A549 (cell line): ENCODE data around the gene MMP14. TPM values are rescaled to one million over a fixed set of nuclear protein-coding genes. Genes with fewer than 3 reads are reported as not detected.

Experiments used
- ATAC-seq, 2 experiments: fragments of 200-7000 bp in 1 of 2; fragments of >200 bp in 1 of 2; cut with Nextera tagmentation in 1 of 2; cut with Tn5 transposase in 1 of 2; 3 replicates each; pipeline versions ENCODE4 v1.8.0 to v1.9.1; 2018 to 2020; ENCODE audit warnings: mild to moderate bottlenecking in 1 of 2, moderate library complexity in 1 of 2
- CTCF ChIA-PET: fragments of 300-600 bp; sonication (Branson Sonifier 250); formaldehyde crosslinking; extraction: SDS; loops from one replicate; lab custom pipeline; 2021; ENCODE audit warnings: antibody characterized with exemption, inconsistent platforms; lab: Yijun Ruan, JAX
- POLR2A ChIA-PET: fragments of 350-600 bp; formaldehyde crosslinking; extraction: SDS; loops from one replicate; lab custom pipeline; 2021; ENCODE audit warnings: antibody characterized with exemption, inconsistent platforms; lab: Yijun Ruan, JAX
- DNase-seq, 2 experiments: peaks; one replicate each; pipeline versions ENCODE4 v3.0.0 to v3.0.0-alpha.2; 2011 to 2016; ENCODE audit warnings: low read depth in 1 of 2, low spot score in 1 of 2
- FAIRE-seq: peaks from 2 replicates; lab custom pipeline; 2011; peaks lifted over from hg19 to GRCh38; lab: Jason Lieb, UNC
- H3K27ac ChIP-seq, 2 experiments: fragments of >200 bp; sonication (Bioruptor Twin); formaldehyde crosslinking; 3 replicates each; pipeline ENCODE4 v1.5.1; 2016 to 2017
- H3K4me1 ChIP-seq: fragments of >200 bp; sonication (Bioruptor Twin); formaldehyde crosslinking; 3 replicates; pipeline ENCODE4 v1.6.1; 2016
- H3K4me2 ChIP-seq: fragments of >200 bp; sonication (Bioruptor Twin); formaldehyde crosslinking; 3 replicates; pipeline ENCODE4 v1.6.1; 2016
- H3K4me3 ChIP-seq: fragments of >200 bp; sonication (Bioruptor Twin); formaldehyde crosslinking; 3 replicates; pipeline ENCODE4 v1.5.1; 2016
- H3K9me3 ChIP-seq: fragments of >200 bp; sonication (Bioruptor Twin); formaldehyde crosslinking; 3 replicates; pipeline ENCODE4 v1.6.1; 2016
- CBX8 ChIP-seq: fragments of 200-600 bp; sonication (generic); IDR thresholded peaks from 2 replicates; pipeline ENCODE4 v1.6.1; 2016
- CHD4 ChIP-seq: fragments of 200-600 bp; sonication (generic); IDR thresholded peaks from 2 replicates; pipeline ENCODE4 v1.6.1; 2016; ENCODE audit warnings: antibody characterized with exemption, mild to moderate bottlenecking, borderline replicate concordance
- EHF ChIP-seq: fragments of 250-450 bp; sonication (Bioruptor Pico); IDR thresholded peaks from 2 replicates; pipeline ENCODE4 v1.5.0; 2020; ENCODE audit warnings: mild to moderate bottlenecking
- GATA3 ChIP-seq: IDR thresholded peaks from 2 replicates; pipeline ENCODE4 v1.6.1; 2012; ENCODE audit warnings: borderline replicate concordance
- HDAC2 ChIP-seq: fragments of 200-600 bp; sonication (generic); IDR thresholded peaks from 2 replicates; pipeline ENCODE4 v1.6.1; 2016
- HOXB5 ChIP-seq: fragments of 250-450 bp; sonication (Bioruptor Pico); IDR thresholded peaks from 2 replicates; pipeline ENCODE4 v1.5.0; 2020; ENCODE audit warnings: mild to moderate bottlenecking, moderate library complexity
- JUNB ChIP-seq: fragments of >200 bp; sonication (Bioruptor Twin); formaldehyde crosslinking; IDR thresholded peaks from 2 replicates; pipeline ENCODE4 v1.6.1; 2016
- KDM5A ChIP-seq: fragments of 200-600 bp; sonication (generic); IDR thresholded peaks from 2 replicates; pipeline ENCODE4 v1.6.1; 2016; ENCODE audit warnings: antibody characterized with exemption, mild to moderate bottlenecking
- MAFK ChIP-seq: fragments of 450-650 bp; IDR thresholded peaks from 2 replicates; pipeline ENCODE4 v1.6.1; 2014; ENCODE audit not compliant: partially characterized antibody
- MAZ ChIP-seq: fragments of 150-350 bp; IDR thresholded peaks from 2 replicates; pipeline ENCODE4 v1.6.1; 2014; ENCODE audit warnings: antibody characterized with exemption, low read depth, low read length, borderline replicate concordance
- MYC ChIP-seq: IDR thresholded peaks from 2 replicates; pipeline ENCODE4 v1.6.1; 2012; ENCODE audit warnings: mild to moderate bottlenecking, inconsistent platforms, low read length, improper control_type of control experiment, borderline replicate concordance
- NR3C1 ChIP-seq: fragments of >200 bp; sonication (Bioruptor Twin); formaldehyde crosslinking; IDR thresholded peaks from 3 replicates; pipeline ENCODE4 v1.6.1; 2017
- POLR2A ChIP-seq: IDR thresholded peaks from 2 replicates; pipeline ENCODE4 v1.6.1; 2012; ENCODE audit warnings: mild to moderate bottlenecking, low read length
- POLR2AphosphoS2 ChIP-seq: conservative IDR thresholded peaks from 2 replicates; pipeline ENCODE4 v1.6.1; 2012; ENCODE audit warnings: low read length, improper control_type of control experiment, inconsistent platforms
- RAD21 ChIP-seq, 2 experiments: fragments of >200 bp in 1 of 2; sonication (Bioruptor Twin) in 1 of 2; formaldehyde crosslinking in 1 of 2; IDR thresholded peaks in 1 of 2; conservative IDR thresholded peaks in 1 of 2; 2 replicates in 1 of 2; 3 replicates in 1 of 2; pipeline ENCODE4 v1.6.1; 2012 to 2018; ENCODE audit warnings: inconsistent platforms in 1 of 2
- RARB ChIP-seq: fragments of 250-450 bp; sonication (Bioruptor Pico); IDR thresholded peaks from 2 replicates; pipeline ENCODE4 v1.8.0; 2021; ENCODE audit warnings: mild to moderate bottlenecking, moderate library complexity
- RCOR1 ChIP-seq: fragments of 150-350 bp; IDR thresholded peaks from 2 replicates; pipeline ENCODE4 v1.6.1; 2014; ENCODE audit warnings: antibody characterized with exemption, low read length, low read depth
- RFX5 ChIP-seq: fragments of 450-650 bp; IDR thresholded peaks from 2 replicates; pipeline ENCODE4 v1.7.1; 2014; ENCODE audit warnings: antibody characterized with exemption, mild to moderate bottlenecking, moderate library complexity
- RNF2 ChIP-seq: fragments of 200-600 bp; sonication (generic); IDR thresholded peaks from 2 replicates; pipeline ENCODE4 v1.6.1; 2016; ENCODE audit warnings: low read depth, mild to moderate bottlenecking, antibody characterized with exemption, moderate library complexity, borderline replicate concordance
- SMC3 ChIP-seq: fragments of >200 bp; sonication (Bioruptor Twin); formaldehyde crosslinking; IDR thresholded peaks from 3 replicates; pipeline ENCODE4 v1.6.1; 2018; ENCODE audit warnings: inconsistent platforms
- SREBF2 ChIP-seq: fragments of 450-650 bp; IDR thresholded peaks from 2 replicates; pipeline ENCODE4 v1.6.1; 2014; ENCODE audit warnings: mild to moderate bottlenecking, moderate library complexity
- TFCP2L1 ChIP-seq: fragments of 250-450 bp; sonication (Bioruptor Pico); IDR thresholded peaks from 2 replicates; pipeline ENCODE4 v1.5.0; 2021; ENCODE audit warnings: mild to moderate bottlenecking
- ZFP36 ChIP-seq: fragments of 450-650 bp; IDR thresholded peaks from 2 replicates; pipeline ENCODE4 v1.6.1; 2014; ENCODE audit warnings: borderline replicate concordance; ENCODE audit not compliant: partially characterized antibody
- ZNF302 ChIP-seq: fragments of 250-450 bp; sonication (Bioruptor Pico); IDR thresholded peaks from 2 replicates; pipeline ENCODE4 v1.9.0; 2021; ENCODE audit warnings: inconsistent platforms, mild to moderate bottlenecking, moderate library complexity
- WGBS: methylation state at CpG from one replicate; pipeline ENCODE4 v1.1.6; 2017; ENCODE audit errors: missing lambda C conversion rate; 5-methylcytosine and 5-hydroxymethylcytosine counted together
- polyA plus RNA-seq, 4 experiments: library from polyadenylated mRNA; depleted of rRNA in 3 of 4; stranded (reverse); fragments of >200 nt; fragmentation: RNase III in 1 of 4; extraction: RNeasy Plus Mini Kit Qiagen cat#74134 plus additional on column Dnase treatment in 1 of 4; gene quantifications; 2 replicates in 3 of 4; 3 replicates in 1 of 4; pipeline ENCODE4 v1.2.3, GENCODE V29; 2011 to 2017
- TF ChIP-seq, protein P1 (sequence below): fragments of >200 bp; sonication (Bioruptor Twin); formaldehyde crosslinking; IDR thresholded peaks from 2 replicates; pipeline ENCODE4 v1.6.1; 2016
- TF ChIP-seq, protein P2 (sequence below): fragments of >200 bp; sonication (Bioruptor Twin); formaldehyde crosslinking; IDR thresholded peaks from 3 replicates; pipeline ENCODE4 v1.5.1; 2016
- TF ChIP-seq, protein P3 (sequence below): fragments of 250-450 bp; sonication (Bioruptor Pico); IDR thresholded peaks from 2 replicates; pipeline ENCODE4 v1.5.0; 2021; ENCODE audit warnings: mild to moderate bottlenecking, moderate library complexity, borderline replicate concordance
- TF ChIP-seq, protein P4 (sequence below): IDR thresholded peaks from 2 replicates; pipeline ENCODE4 v1.6.1; 2012
- TF ChIP-seq, protein P5 (sequence below): fragments of 150-350 bp; IDR thresholded peaks from 2 replicates; pipeline ENCODE4 v1.6.1; 2014; ENCODE audit warnings: low read depth, mild to moderate bottlenecking, low read length
- TF ChIP-seq, protein P6 (sequence below): fragments of >200 bp; sonication (Bioruptor Twin); formaldehyde crosslinking; IDR thresholded peaks from 3 replicates; pipeline ENCODE4 v1.6.1; 2016

MMP14 gene
- polyA plus RNA-seq, 2 of the 4 experiments (the other 2 are of a cell fraction): 1.5 to 1.9 TPM

DNA sequence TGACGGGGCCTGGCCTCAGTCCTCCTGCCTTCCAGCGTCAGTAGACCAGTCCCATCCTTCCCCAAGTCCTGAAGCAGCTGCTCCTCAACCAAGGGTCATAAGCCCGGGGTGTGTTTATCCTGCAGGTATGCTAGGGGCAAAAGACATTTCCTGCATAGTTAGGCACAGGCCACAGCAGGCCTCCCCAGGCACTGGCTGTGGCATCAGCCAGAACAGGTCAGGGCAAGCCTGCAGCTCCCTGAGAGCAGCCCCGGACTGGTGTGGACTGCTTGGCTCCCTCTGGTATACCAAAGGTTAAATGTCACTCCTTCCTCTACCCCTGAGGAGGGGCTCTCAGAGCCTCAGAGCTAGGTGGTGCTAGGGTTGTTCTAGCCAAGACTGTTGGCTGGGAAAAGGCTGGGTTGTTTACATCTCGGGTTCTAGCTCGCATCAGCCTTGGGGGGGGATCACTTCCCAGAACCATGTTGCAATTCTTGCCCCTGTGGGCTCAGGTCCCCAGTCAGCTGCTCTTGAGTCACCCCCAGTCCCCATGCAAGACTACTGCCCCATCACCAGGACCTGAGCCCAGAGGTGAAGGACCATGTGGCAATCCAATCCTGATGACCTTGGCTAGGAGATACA lies 2.9 kb downstream of the MMP14 start:
- Histone ChIP-seq H3K9me3 (no peaks in the 10 kb centered on the region), H3K4me2 (no peak overlapping the region), H3K27ac (peak overlapping the region in 1 of 2 experiments; percentile 14; a peak in 2 of 6 replicates), H3K4me1 (no peaks in the 10 kb centered on the region), H3K4me3 (no peak overlapping the region)
- ChIA-PET CTCF (interaction anchor here (0.7 to 14.1 kb wide), 9 partner anchors 9 to 283 kb away, joined by 3 to 195 read pairs (median 4); partner anchors contain the start of gene MRPL52), POLR2A (no interaction called here)
- FAIRE-seq (no peak), DNase-seq (no peak), ATAC-seq (peak in 1 of 2 experiments; percentile 9; a peak in 1 of 6 replicates)
- TF ChIP-seq EHF (CRISPR knock-in tag) (no peak), GATA3 (no peak), RNF2 (no peak), ZFP36 (no peak), SMC3 (no peak), RARB (CRISPR knock-in tag) (no peak), ZNF302 (no peak), HOXB5 (no peak), JUNB (no peak), RAD21 (conservative IDR thresholded peaks at IDR 0.05 in 1 of 2, IDR thresholded peaks at IDR 0.05 in 1 of 2) (no peak), MYC (no peak), POLR2A (no peak), NR3C1 (no peak), MAZ (no peak), SREBF2 (no peak)
- TF ChIP-seq, protein P1, sequence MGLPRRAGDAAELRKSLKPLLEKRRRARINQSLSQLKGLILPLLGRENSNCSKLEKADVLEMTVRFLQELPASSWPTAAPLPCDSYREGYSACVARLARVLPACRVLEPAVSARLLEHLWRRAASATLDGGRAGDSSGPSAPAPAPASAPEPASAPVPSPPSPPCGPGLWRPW: no peak
- TF ChIP-seq, protein P2, sequence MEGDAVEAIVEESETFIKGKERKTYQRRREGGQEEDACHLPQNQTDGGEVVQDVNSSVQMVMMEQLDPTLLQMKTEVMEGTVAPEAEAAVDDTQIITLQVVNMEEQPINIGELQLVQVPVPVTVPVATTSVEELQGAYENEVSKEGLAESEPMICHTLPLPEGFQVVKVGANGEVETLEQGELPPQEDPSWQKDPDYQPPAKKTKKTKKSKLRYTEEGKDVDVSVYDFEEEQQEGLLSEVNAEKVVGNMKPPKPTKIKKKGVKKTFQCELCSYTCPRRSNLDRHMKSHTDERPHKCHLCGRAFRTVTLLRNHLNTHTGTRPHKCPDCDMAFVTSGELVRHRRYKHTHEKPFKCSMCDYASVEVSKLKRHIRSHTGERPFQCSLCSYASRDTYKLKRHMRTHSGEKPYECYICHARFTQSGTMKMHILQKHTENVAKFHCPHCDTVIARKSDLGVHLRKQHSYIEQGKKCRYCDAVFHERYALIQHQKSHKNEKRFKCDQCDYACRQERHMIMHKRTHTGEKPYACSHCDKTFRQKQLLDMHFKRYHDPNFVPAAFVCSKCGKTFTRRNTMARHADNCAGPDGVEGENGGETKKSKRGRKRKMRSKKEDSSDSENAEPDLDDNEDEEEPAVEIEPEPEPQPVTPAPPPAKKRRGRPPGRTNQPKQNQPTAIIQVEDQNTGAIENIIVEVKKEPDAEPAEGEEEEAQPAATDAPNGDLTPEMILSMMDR: no peak
- TF ChIP-seq, protein P3, sequence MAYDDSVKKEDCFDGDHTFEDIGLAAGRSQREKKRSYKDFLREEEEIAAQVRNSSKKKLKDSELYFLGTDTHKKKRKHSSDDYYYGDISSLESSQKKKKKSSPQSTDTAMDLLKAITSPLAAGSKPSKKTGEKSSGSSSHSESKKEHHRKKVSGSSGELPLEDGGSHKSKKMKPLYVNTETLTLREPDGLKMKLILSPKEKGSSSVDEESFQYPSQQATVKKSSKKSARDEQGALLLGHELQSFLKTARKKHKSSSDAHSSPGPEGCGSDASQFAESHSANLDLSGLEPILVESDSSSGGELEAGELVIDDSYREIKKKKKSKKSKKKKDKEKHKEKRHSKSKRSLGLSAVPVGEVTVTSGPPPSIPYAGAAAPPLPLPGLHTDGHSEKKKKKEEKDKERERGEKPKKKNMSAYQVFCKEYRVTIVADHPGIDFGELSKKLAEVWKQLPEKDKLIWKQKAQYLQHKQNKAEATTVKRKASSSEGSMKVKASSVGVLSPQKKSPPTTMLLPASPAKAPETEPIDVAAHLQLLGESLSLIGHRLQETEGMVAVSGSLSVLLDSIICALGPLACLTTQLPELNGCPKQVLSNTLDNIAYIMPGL (CRISPR knock-in tag): no peak
- WGBS: 80% methylated on average over 6 of the region's 6 CpGs

DNA sequence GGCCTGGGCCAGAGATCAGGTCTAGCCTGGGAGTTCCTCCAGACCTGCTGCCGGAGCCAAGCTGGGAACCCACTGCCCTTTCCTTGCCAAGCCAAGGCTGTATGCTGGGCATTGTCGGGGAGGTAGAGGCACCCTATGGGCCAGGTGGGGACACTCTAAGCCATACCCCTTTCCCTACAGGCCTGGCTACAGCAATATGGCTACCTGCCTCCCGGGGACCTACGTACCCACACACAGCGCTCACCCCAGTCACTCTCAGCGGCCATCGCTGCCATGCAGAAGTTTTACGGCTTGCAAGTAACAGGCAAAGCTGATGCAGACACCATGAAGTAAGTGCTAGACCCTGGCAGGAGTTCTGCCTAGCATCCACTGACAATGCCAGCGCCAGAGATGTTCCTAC lies 4.9 kb downstream of the MMP14 start:
- DNase-seq (no peak), FAIRE-seq (no peak), ATAC-seq (no peak)
- Histone ChIP-seq H3K4me1 (no peaks in the 10 kb centered on the region), H3K9me3 (no peaks in the 10 kb centered on the region), H3K27ac (no peak overlapping the region), H3K4me3 (no peak overlapping the region), H3K4me2 (no peak overlapping the region)
- ChIA-PET POLR2A (interaction anchor here (0.6 kb wide), 1 partner anchor 61 kb away, joined by 3 read pairs; no protein-coding TSS in a partner anchor), CTCF (interaction anchor here (1.0 to 14.1 kb wide), 4 partner anchors 11 to 285 kb away, joined by 3 to 195 read pairs (median 4); no protein-coding TSS in a partner anchor)
- no peak for TF ChIP-seq RCOR1
- no peak for TF ChIP-seq KDM5A
- no peak for TF ChIP-seq POLR2AphosphoS2
- TF ChIP-seq CBX8: no peak
- TF ChIP-seq, protein P4, sequence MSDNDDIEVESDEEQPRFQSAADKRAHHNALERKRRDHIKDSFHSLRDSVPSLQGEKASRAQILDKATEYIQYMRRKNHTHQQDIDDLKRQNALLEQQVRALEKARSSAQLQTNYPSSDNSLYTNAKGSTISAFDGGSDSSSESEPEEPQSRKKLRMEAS: no peak
- TF ChIP-seq, protein P5, sequence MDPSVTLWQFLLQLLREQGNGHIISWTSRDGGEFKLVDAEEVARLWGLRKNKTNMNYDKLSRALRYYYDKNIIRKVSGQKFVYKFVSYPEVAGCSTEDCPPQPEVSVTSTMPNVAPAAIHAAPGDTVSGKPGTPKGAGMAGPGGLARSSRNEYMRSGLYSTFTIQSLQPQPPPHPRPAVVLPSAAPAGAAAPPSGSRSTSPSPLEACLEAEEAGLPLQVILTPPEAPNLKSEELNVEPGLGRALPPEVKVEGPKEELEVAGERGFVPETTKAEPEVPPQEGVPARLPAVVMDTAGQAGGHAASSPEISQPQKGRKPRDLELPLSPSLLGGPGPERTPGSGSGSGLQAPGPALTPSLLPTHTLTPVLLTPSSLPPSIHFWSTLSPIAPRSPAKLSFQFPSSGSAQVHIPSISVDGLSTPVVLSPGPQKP: no peak
- TF ChIP-seq, protein P6, sequence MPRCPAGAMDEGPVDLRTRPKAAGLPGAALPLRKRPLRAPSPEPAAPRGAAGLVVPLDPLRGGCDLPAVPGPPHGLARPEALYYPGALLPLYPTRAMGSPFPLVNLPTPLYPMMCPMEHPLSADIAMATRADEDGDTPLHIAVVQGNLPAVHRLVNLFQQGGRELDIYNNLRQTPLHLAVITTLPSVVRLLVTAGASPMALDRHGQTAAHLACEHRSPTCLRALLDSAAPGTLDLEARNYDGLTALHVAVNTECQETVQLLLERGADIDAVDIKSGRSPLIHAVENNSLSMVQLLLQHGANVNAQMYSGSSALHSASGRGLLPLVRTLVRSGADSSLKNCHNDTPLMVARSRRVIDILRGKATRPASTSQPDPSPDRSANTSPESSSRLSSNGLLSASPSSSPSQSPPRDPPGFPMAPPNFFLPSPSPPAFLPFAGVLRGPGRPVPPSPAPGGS: no peak
- TF ChIP-seq RFX5: no peak
- no peak for TF ChIP-seq TFCP2L1 (CRISPR knock-in tag)
- TF ChIP-seq CHD4: no peak
- TF ChIP-seq HDAC2: no peak
- TF ChIP-seq, protein P2: no peak
- TF ChIP-seq JUNB: no peak
- no peak for TF ChIP-seq SMC3
- no peak for TF ChIP-seq MAFK
- 91% methylated on average over 8 of the region's 9 CpGs for WGBS
